DOHH2 (cell line): ENCODE results near the gene EFNA5.

Experiments
- H3F3A ChIP-seq: fragments of 200-600 bp; sonication (generic), shearing (Covaris generic); 2 replicates; pipeline ENCODE4 v1.6.0; 2016; ENCODE audit warnings: antibody characterized with exemption, mild to moderate bottlenecking; ENCODE audit not compliant: control insufficient read depth, insufficient read depth
- H3K27ac ChIP-seq: fragments of 200-600 bp; sonication (generic); 2 replicates; pipeline ENCODE4 v1.5.1; 2014; ENCODE audit warnings: low read depth, mild to moderate bottlenecking, low read length, moderate library complexity
- H3K27me3 ChIP-seq: fragments of 200-600 bp; sonication (generic); 2 replicates; pipeline ENCODE4 v1.6.1; 2014; ENCODE audit warnings: mild to moderate bottlenecking, low read length, mixed read lengths; ENCODE audit not compliant: control insufficient read depth
- H3K36me3 ChIP-seq: fragments of 200-600 bp; sonication (generic); 2 replicates; pipeline ENCODE4 v1.6.1; 2014; ENCODE audit warnings: mild to moderate bottlenecking, low read length, moderate library complexity, mixed read lengths; ENCODE audit not compliant: control insufficient read depth
- H3K4me1 ChIP-seq: fragments of 200-600 bp; sonication (generic); 2 replicates; pipeline ENCODE4 v1.6.1; 2014; ENCODE audit warnings: mild to moderate bottlenecking, low read length, mixed read lengths; ENCODE audit not compliant: control insufficient read depth
- H3K4me2 ChIP-seq: fragments of 200-600 bp; sonication (generic); 2 replicates; pipeline ENCODE4 v1.6.0; 2014; ENCODE audit warnings: mild to moderate bottlenecking, low read length, moderate library complexity
- H3K4me3 ChIP-seq: fragments of 200-600 bp; sonication (generic); 2 replicates; pipeline ENCODE4 v1.5.1; 2014; ENCODE audit warnings: mild to moderate bottlenecking, low read length, mixed read lengths
- H3K79me2 ChIP-seq: fragments of 200-600 bp; sonication (generic); 2 replicates; pipeline ENCODE4 v1.6.1; 2014; ENCODE audit warnings: mild to moderate bottlenecking, low read length, mixed read lengths; ENCODE audit not compliant: control insufficient read depth
- H3K9me2 ChIP-seq: fragments of 200-600 bp; sonication (generic); replicated peaks from 2 replicates; pipeline ENCODE4 v1.6.1; 2014; ENCODE audit warnings: mild to moderate bottlenecking, low read length, mixed read lengths; ENCODE audit not compliant: control insufficient read depth
- H3K9me3 ChIP-seq: fragments of 200-600 bp; sonication (generic); 2 replicates; pipeline ENCODE4 v1.6.1; 2014; ENCODE audit warnings: antibody characterized with exemption, low read length, mixed read lengths; ENCODE audit not compliant: control insufficient read depth, insufficient read depth
- H4K20me1 ChIP-seq: fragments of 200-600 bp; sonication (generic); 2 replicates; pipeline ENCODE4 v1.6.0; 2014; ENCODE audit warnings: low read depth, mild to moderate bottlenecking, antibody characterized with exemption, low read length, moderate library complexity; ENCODE audit not compliant: control insufficient read depth, insufficient read depth
- CTCF ChIP-seq: fragments of 200-600 bp; sonication (generic); IDR thresholded peaks from one replicate; pipeline ENCODE4 v1.5.1; 2014; ENCODE audit warnings: antibody characterized with exemption, mild to moderate bottlenecking, low read depth, low read length; ENCODE audit not compliant: poor library complexity, severe bottlenecking
- EZH2phosphoT487 ChIP-seq: fragments of 200-600 bp; sonication (generic); IDR thresholded peaks from 2 replicates; pipeline ENCODE4 v1.6.1; 2017; ENCODE audit warnings: borderline replicate concordance, mild to moderate bottlenecking, antibody characterized with exemption, low read length, moderate library complexity, mixed read lengths

Gene EFNA5

GRCh38 chr5:107682533-107682932 is 11.8 kb upstream of the EFNA5 start:
- no peak overlapping the region for H3K4me2 ChIP-seq
- no peak overlapping the region for H3K27ac ChIP-seq
- no peaks in the 10 kb centered on the region; the same call in 1 of the 2 replicates for H3K27me3 ChIP-seq
- H3K79me2 ChIP-seq: no peaks in the 10 kb centered on the region
- H3F3A ChIP-seq: no peaks in the 10 kb centered on the region
- H3K9me2 ChIP-seq: no peaks in the 10 kb centered on the region
- TF ChIP-seq EZH2phosphoT487: no peak
- no peak for TF ChIP-seq CTCF
- H3K9me3 ChIP-seq: no peaks in the 10 kb centered on the region
- H3K36me3 ChIP-seq: no peaks in the 10 kb centered on the region
- no peaks in the 10 kb centered on the region for H3K4me1 ChIP-seq
- H4K20me1 ChIP-seq: no peaks in the 10 kb centered on the region
- H3K4me3 ChIP-seq: no peak overlapping the region

GRCh38 chr5:107680799-107681198 is 10.1 kb upstream of the EFNA5 start:
- H3K79me2 ChIP-seq: no peaks in the 10 kb centered on the region
- no peak overlapping the region for H3K4me3 ChIP-seq
- no peaks in the 10 kb centered on the region for H3K4me1 ChIP-seq
- no peaks in the 10 kb centered on the region for H3K36me3 ChIP-seq
- TF ChIP-seq EZH2phosphoT487 (no peak), CTCF (no peak)
- H3K27me3 ChIP-seq: no peaks in the 10 kb centered on the region; the same call in 1 of the 2 replicates
- no peaks in the 10 kb centered on the region for H4K20me1 ChIP-seq
- H3K9me3 ChIP-seq: no peaks in the 10 kb centered on the region
- H3K27ac ChIP-seq: no peak overlapping the region
- H3K4me2 ChIP-seq: no peak overlapping the region
- H3K9me2 ChIP-seq: no peaks in the 10 kb centered on the region
- no peaks in the 10 kb centered on the region for H3F3A ChIP-seq

GRCh38 chr5:107680099-107680498 is 9.4 kb upstream of the EFNA5 start:
- H3K4me1 ChIP-seq: no peaks in the 10 kb centered on the region
- H3K27ac ChIP-seq: no peak overlapping the region
- no peaks in the 10 kb centered on the region for H3K9me2 ChIP-seq
- H3K4me3 ChIP-seq: no peak overlapping the region
- H4K20me1 ChIP-seq: no peaks in the 10 kb centered on the region
- H3K9me3 ChIP-seq: no peaks in the 10 kb centered on the region
- no peaks in the 10 kb centered on the region for H3K79me2 ChIP-seq
- H3K27me3 ChIP-seq: no peaks in the 10 kb centered on the region; the same call in 1 of the 2 replicates
- TF ChIP-seq EZH2phosphoT487 (no peak), CTCF (no peak)
- H3K36me3 ChIP-seq: no peaks in the 10 kb centered on the region
- H3F3A ChIP-seq: no peaks in the 10 kb centered on the region
- no peak overlapping the region for H3K4me2 ChIP-seq
